ENCODE data around the gene CCDC59.

GRCh38 chr12:82314406-82314892 is 43.7 kb downstream of the CCDC59 start:
- TF ChIP-seq POLR2A (IDR thresholded peaks at IDR 0.05) (no peak), CTCF (IDR thresholded peaks at IDR 0.05) (no peak)
